IMR-90 (cell line): ENCODE measurements around the gene SH3BGRL. TPM values are rescaled to one million over a fixed set of nuclear protein-coding genes. Genes with fewer than 3 reads are reported as not detected.

Experiments used
- ATAC-seq: fragments of 200-7000 bp; cut with Tn5 transposase; 2 replicates; pipeline ENCODE4 v1.9.1; 2020; ENCODE audit warnings: low read depth, mild to moderate bottlenecking, moderate library complexity
- BruUV-seq: library from RNA; stranded (reverse); fragments of 400-500 nt; replicated peaks from 2 replicates; lab custom pipeline; 2021; lab: Mats Ljungman, UMichigan
- CTCF ChIA-PET: fragments of 300-600 bp; formaldehyde crosslinking; extraction: SDS; loops from one replicate; lab custom pipeline; 2021; ENCODE audit warnings: antibody characterized with exemption; lab: Yijun Ruan, JAX
- POLR2A ChIA-PET: fragments of 300-600 bp; sonication (Branson Sonifier 250); formaldehyde crosslinking; loops from one replicate; lab custom pipeline; 2022; ENCODE audit warnings: antibody characterized with exemption; ENCODE audit not compliant: unreplicated experiment; lab: Charles Lee
- DNase-seq: peaks from one replicate; pipeline ENCODE4 v3.0.0; 2013
- H2AFZ ChIP-seq: replicated peaks from 2 replicates; pipeline ENCODE3; 2013; ENCODE audit warnings: low read length, mild to moderate bottlenecking; ENCODE audit not compliant: poor library complexity
- H2AK5ac ChIP-seq: 2 replicates; pipeline ENCODE4 v1.6.1; 2013; ENCODE audit warnings: low read depth, low read length, inconsistent platforms
- H2AK9ac ChIP-seq: replicated peaks from 2 replicates; pipeline ENCODE3; 2013; ENCODE audit warnings: mild to moderate bottlenecking, low read depth, low read length, moderate library complexity; ENCODE audit not compliant: poor library complexity
- H2BK120ac ChIP-seq: 2 replicates; pipeline ENCODE4 v1.6.1; 2013; ENCODE audit warnings: low read depth, low read length, inconsistent platforms
- H2BK15ac ChIP-seq: 3 replicates; pipeline ENCODE4 v1.6.1; 2013; ENCODE audit warnings: low read depth, low read length, inconsistent platforms
- H2BK20ac ChIP-seq: 2 replicates; pipeline ENCODE4 v1.6.1; 2013; ENCODE audit warnings: low read depth, mild to moderate bottlenecking, inconsistent platforms, low read length, moderate library complexity
- H2BK5ac ChIP-seq: 2 replicates; pipeline ENCODE4 v1.6.1; 2013; ENCODE audit warnings: mild to moderate bottlenecking, low read depth, low read length, inconsistent platforms; ENCODE audit not compliant: poor library complexity, severe bottlenecking
- H3K14ac ChIP-seq: replicated peaks from 2 replicates; pipeline ENCODE4 v1.6.1; 2013; ENCODE audit warnings: low read depth, low read length, inconsistent platforms
- H3K18ac ChIP-seq: 2 replicates; pipeline ENCODE4 v1.6.1; 2013; ENCODE audit warnings: low read depth, low read length, control low read depth
- H3K23ac ChIP-seq: 2 replicates; pipeline ENCODE4 v1.6.1; 2013; ENCODE audit warnings: low read depth, low read length, inconsistent platforms
- H3K27ac ChIP-seq: 2 replicates; pipeline ENCODE4 v1.5.1; 2013; ENCODE audit warnings: mild to moderate bottlenecking, control low read depth, low read length; ENCODE audit not compliant: insufficient read depth
- H3K27me3 ChIP-seq: 2 replicates; pipeline ENCODE4 v1.6.1; 2013; ENCODE audit warnings: low read length; ENCODE audit not compliant: control insufficient read depth, insufficient read depth
- H3K36me3 ChIP-seq: 2 replicates; pipeline ENCODE4 v1.6.1; 2013; ENCODE audit warnings: low read length, mixed read lengths; ENCODE audit not compliant: control insufficient read depth, insufficient read depth
- H3K4ac ChIP-seq: 2 replicates; pipeline ENCODE4 v1.6.1; 2013; ENCODE audit warnings: low read depth, low read length, inconsistent platforms
- H3K4me1 ChIP-seq: 2 replicates; pipeline ENCODE4 v1.6.1; 2013; ENCODE audit warnings: low read length, mixed read lengths; ENCODE audit not compliant: control insufficient read depth, insufficient read depth
- H3K4me2 ChIP-seq: 2 replicates; pipeline ENCODE4 v1.6.1; 2013; ENCODE audit warnings: low read depth, mild to moderate bottlenecking, control low read depth, low read length, moderate library complexity
- H3K4me3 ChIP-seq: 2 replicates; pipeline ENCODE4 v1.5.1; 2013; ENCODE audit warnings: low read depth, mild to moderate bottlenecking, control low read depth, low read length, moderate library complexity; ENCODE audit not compliant: insufficient read depth
- H3K56ac ChIP-seq: 2 replicates; pipeline ENCODE4 v1.6.1; 2013; ENCODE audit warnings: low read length, inconsistent platforms; ENCODE audit not compliant: insufficient read depth; ENCODE audit errors: extremely low read depth
- H3K79me1 ChIP-seq, 2 experiments: 2 replicates each; pipeline ENCODE4 v1.6.1; 2013; ENCODE audit warnings: low read length in 2 of 2, inconsistent platforms in 1 of 2, low read depth in 1 of 2
- H3K9ac ChIP-seq: 2 replicates; pipeline ENCODE4 v1.6.1; 2013; ENCODE audit warnings: low read depth, low read length, control low read depth
- H3K9me1 ChIP-seq: 2 replicates; pipeline ENCODE4 v1.6.1; 2013; ENCODE audit warnings: low read length, inconsistent platforms; ENCODE audit not compliant: insufficient read depth
- H3K9me3 ChIP-seq: 2 replicates; pipeline ENCODE4 v1.6.1; 2013; ENCODE audit warnings: low read length; ENCODE audit not compliant: control insufficient read depth, insufficient read depth
- H4K20me1 ChIP-seq: 2 replicates; pipeline ENCODE4 v1.6.1; 2013; ENCODE audit warnings: low read length, inconsistent platforms; ENCODE audit not compliant: insufficient read depth
- H4K5ac ChIP-seq: 2 replicates; pipeline ENCODE4 v1.6.1; 2013; ENCODE audit warnings: mild to moderate bottlenecking, low read depth, low read length, control low read depth
- H4K8ac ChIP-seq, 2 experiments: 2 replicates each; pipeline ENCODE4 v1.6.1; 2013; ENCODE audit warnings: low read depth in 2 of 2, low read length in 2 of 2, control low read depth in 1 of 2, inconsistent platforms in 1 of 2
- H4K91ac ChIP-seq: 2 replicates; pipeline ENCODE4 v1.6.1; 2013; ENCODE audit warnings: low read depth, low read length, inconsistent platforms; ENCODE audit not compliant: insufficient read depth
- BHLHE40 ChIP-seq: fragments of 150-350 bp; IDR thresholded peaks from 2 replicates; pipeline ENCODE4 v1.6.1; 2016; ENCODE audit warnings: mild to moderate bottlenecking, low read depth, low read length
- CEBPB ChIP-seq: IDR thresholded peaks from 2 replicates; pipeline ENCODE4 v1.6.1; 2012; ENCODE audit warnings: low read depth, low read length, improper control_type of control experiment
- ELK1 ChIP-seq: fragments of 150-350 bp; IDR thresholded peaks from 2 replicates; pipeline ENCODE4 v1.6.1; 2016; ENCODE audit warnings: low read depth, mild to moderate bottlenecking, low read length, moderate library complexity, borderline replicate concordance
- FOS ChIP-seq: fragments of 150-350 bp; IDR thresholded peaks from 2 replicates; pipeline ENCODE4 v1.6.1; 2016; ENCODE audit warnings: low read depth, low read length
- MAFK ChIP-seq: IDR thresholded peaks from 2 replicates; pipeline ENCODE4 v1.6.1; 2012; ENCODE audit warnings: low read depth, low read length, improper control_type of control experiment
- MAZ ChIP-seq: IDR thresholded peaks from 2 replicates; pipeline ENCODE4 v1.6.1; 2012; ENCODE audit warnings: low read depth, mild to moderate bottlenecking, low read length, improper control_type of control experiment, moderate library complexity, borderline replicate concordance
- MXI1 ChIP-seq: IDR thresholded peaks from 2 replicates; pipeline ENCODE4 v1.6.1; 2012; ENCODE audit warnings: low read depth, mild to moderate bottlenecking, low read length, moderate library complexity, borderline replicate concordance
- SMC3 ChIP-seq: fragments of 150-350 bp; IDR thresholded peaks from 2 replicates; pipeline ENCODE4 v1.6.1; 2016; ENCODE audit warnings: low read depth, mild to moderate bottlenecking, antibody characterized with exemption, low read length, moderate library complexity
- WGBS, 2 experiments: methylation state at CpG; one replicate each; pipeline versions ENCODE4 v1.1.5 to v1.1.7; 2013; ENCODE audit warnings: missing lambda C conversion rate in 2 of 2; ENCODE audit not compliant: insufficient read length in 1 of 2; ENCODE audit errors: extremely low coverage in 2 of 2; 5-methylcytosine and 5-hydroxymethylcytosine counted together
- dilution Hi-C: fragments of 300-500 bp; cut with HindIII; formaldehyde crosslinking; loops from one replicate; pipeline ENCODE4 v1.14.3; 2018; ENCODE audit warnings: low sequenced_read_pairs; ENCODE audit not compliant: unreplicated experiment
- in situ Hi-C: fragments of 300-500 bp; cut with MboI; formaldehyde crosslinking; loops from 3 replicates; pipeline ENCODE4 v1.14.3; 2019; ENCODE audit warnings: low sequenced_read_pairs, inconsistent platforms, mixed read lengths
- intact Hi-C: fragments of 100-400 bp; cut with micrococcal nuclease; formaldehyde crosslinking; loops from 2 replicates; pipeline ENCODE4 v1.10.0; 2022
- polyA plus RNA-seq, 3 experiments: library from polyadenylated mRNA; depleted of rRNA; stranded (reverse); fragments of >200 nt; gene quantifications; 2 replicates each; pipeline ENCODE4 v1.2.3, GENCODE V29; 2012; ENCODE audit warnings: low replicate concordance in 1 of 3
- total RNA-seq: library from RNA; depleted of rRNA; stranded (reverse); fragments of >200 nt; gene quantifications from 2 replicates; pipeline ENCODE4 v1.2.3, GENCODE V29; 2012

SH3BGRL gene
- total and polyA plus RNA-seq, 2 of the 4 experiments (the other 2 are of a cell fraction) = 50.7 to 110 TPM

DNA sequence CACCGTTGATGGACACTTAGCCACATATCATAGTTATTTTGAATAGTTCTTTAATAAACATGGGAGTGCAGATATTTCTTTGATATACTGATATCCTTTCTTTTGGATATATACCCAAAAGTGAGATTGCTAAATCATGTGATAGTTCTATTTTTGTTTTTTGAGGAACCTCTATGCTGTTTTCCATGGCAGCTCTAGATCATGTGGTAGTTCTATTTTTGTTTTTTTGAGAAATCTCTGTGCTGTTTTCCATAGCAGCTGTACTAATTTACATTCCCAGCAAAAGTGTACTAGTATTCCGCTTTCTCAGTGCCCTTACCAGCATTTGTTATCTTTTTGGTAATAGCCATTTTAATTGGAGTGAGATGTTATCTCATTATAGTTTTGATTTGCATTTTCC, 3.6 kb downstream of the SH3BGRL start:
- no peak for DNase-seq
- H3K27me3 ChIP-seq = no peaks in the 10 kb centered on the region
- intact Hi-C loops = no loop called here
- no peak overlapping the region for H2BK15ac ChIP-seq
- H3K79me1 ChIP-seq = peaks cover 0 to 13% of the 10 kb centered on the region in 2 experiments
- dilution Hi-C loops = no loop called here
- H3K4me2 ChIP-seq = no peak overlapping the region
- peaks cover 3% of the 10 kb centered on the region; the same call in 1 of the 2 replicates for H3K9me1 ChIP-seq
- H3K36me3 ChIP-seq = no peaks in the 10 kb centered on the region
- no CpG with 5 or more reads among the region's 2 CpGs for WGBS, 2 experiments
- no peak overlapping the region for H3K9ac ChIP-seq
- no peak overlapping the region for H3K18ac ChIP-seq
- no peak overlapping the region for H3K14ac ChIP-seq
- no peak overlapping the region for H3K23ac ChIP-seq
- H4K5ac ChIP-seq = no peak overlapping the region
- H3K27ac ChIP-seq = no peak overlapping the region
- no peak overlapping the region for H3K56ac ChIP-seq
- no TSS peak for BruUV-seq
- POLR2A ChIA-PET = no interaction called here
- H3K4ac ChIP-seq = no peak overlapping the region
- H2AK9ac ChIP-seq = no peak overlapping the region
- H4K91ac ChIP-seq = no peak overlapping the region
- H2AK5ac ChIP-seq = no peak overlapping the region
- ATAC-seq = no peak
- no peak overlapping the region for H2AFZ ChIP-seq
- H3K9me3 ChIP-seq = no peaks in the 10 kb centered on the region
- in situ Hi-C loops = no loop called here
- CTCF ChIA-PET = no interaction called here
- H2BK20ac ChIP-seq = no peak overlapping the region
- TF ChIP-seq BHLHE40 (no peak), MAZ (no peak), ELK1 (no peak), MXI1 (no peak), SMC3 (no peak), MAFK (no peak), CEBPB (no peak), FOS (no peak)
- no peak overlapping the region for H3K4me3 ChIP-seq
- no peak overlapping the region for H4K8ac ChIP-seq
- H2BK120ac ChIP-seq = no peak overlapping the region
- H2BK5ac ChIP-seq = no peak overlapping the region
- no peaks in the 10 kb centered on the region for H4K20me1 ChIP-seq
- no peaks in the 10 kb centered on the region for H3K4me1 ChIP-seq
